ENCODE data around the gene DSG1. TPM values are rescaled to one million over a fixed set of nuclear protein-coding genes. Genes with fewer than 3 reads are reported as not detected.

Gene DSG1
- total and polyA plus RNA-seq, 2 of the 8 experiments (the other 6 are each of a cell fraction or from before 2014, with no cell fraction given) = 0.06 TPM; not detected in 1

GRCh38 chr18:31329787-31330438 is 12.0 kb downstream of the DSG1 start:
- Histone ChIP-seq H2AK5ac (ENCODE audit: low read depth, low read length) (no peak overlapping the region), H4K20me1 (replicated peaks in 1 of 2; ENCODE audit: control insufficient read depth in 1 of 2, insufficient read depth in 2 of 2, low read length in 2 of 2) (no peaks in the 10 kb centered on the region), H3K36me3 (ENCODE audit: control insufficient read depth in 2 of 4, insufficient read depth in 4 of 4, low read length in 3 of 4) (no peaks in the 10 kb centered on the region), H2BK120ac (replicated peaks; ENCODE audit: low read depth, low read length) (no peak overlapping the region), H3K18ac (ENCODE audit: extremely low read depth, low read length) (0 out of 2 replicates have a peak overlapping the region, but pooled peaks have one; percentile 34), H3K4me1 (replicated peaks in 1 of 4; ENCODE audit: control insufficient read depth in 3 of 4, insufficient read depth in 4 of 4, low read length in 3 of 4) (peaks cover 0 to 7% (median 4%) of the 10 kb centered on the region in 4 experiments; a peak in 3 of 7 replicates), H2BK20ac (ENCODE audit: low read length) (no peak overlapping the region), H3K27ac (ENCODE audit: low read depth, low read length) (no peak overlapping the region), H3K23me2 (ENCODE audit: low read depth, low read length) (no peaks in the 10 kb centered on the region; the same call in 1 of the 2 replicates), H3K79me1 (ENCODE audit: low read depth, low read length) (no peaks in the 10 kb centered on the region), H2BK15ac (ENCODE audit: low read length) (no peak overlapping the region), H3K56ac (replicated peaks; ENCODE audit: insufficient read length, low read depth, low read length) (no peak overlapping the region), H3K27me3 (replicated peaks in 1 of 4; ENCODE audit: control insufficient read depth in 3 of 4, extremely low read depth in 1 of 4, insufficient read depth in 3 of 4, low read length in 3 of 4) (no peaks in the 10 kb centered on the region), H2AFZ (ENCODE audit: low read length) (peak overlapping the region; percentile 78), H3K4me2 (ENCODE audit: insufficient read depth in 1 of 2, low read depth in 2 of 2, low read length in 2 of 2) (peak overlapping the region; percentile 59 to 78), H3K4me3 (ENCODE audit: extremely low read depth in 1 of 4, insufficient read depth in 2 of 4, low read depth in 3 of 4, low read length in 4 of 4) (peak overlapping the region in 1 of 4 experiments; percentile 35; a peak in 2 of 8 replicates), H3K14ac (ENCODE audit: insufficient read length) (no peak overlapping the region), H3K9me3 (ENCODE audit: insufficient read depth in 2 of 2, low read depth in 1 of 2, low read length in 1 of 2) (no peaks in the 10 kb centered on the region), H3K23ac (ENCODE audit: insufficient read length) (no peak overlapping the region), H4K5ac (ENCODE audit: insufficient read length, low read depth, low read length) (no peak overlapping the region), H3K79me2 (ENCODE audit: control insufficient read depth in 1 of 2, insufficient read depth in 2 of 2, low read length in 2 of 2) (no peaks in the 10 kb centered on the region), H2BK12ac (ENCODE audit: low read depth, low read length) (peak overlapping the region; percentile 62), H3K4ac (replicated peaks; ENCODE audit: insufficient read length, low read depth, low read length) (no peak overlapping the region), H2BK5ac (ENCODE audit: low read depth, low read length) (peak overlapping the region; percentile 8; the same call in 1 of the 2 replicates), H3K9ac (replicated peaks in 1 of 4; ENCODE audit: extremely low read depth in 1 of 4, low read depth in 3 of 4, low read length in 3 of 4) (no peak overlapping the region; a peak in 1 of 7 replicates), H4K91ac (replicated peaks; ENCODE audit: insufficient read length, low read length) (no peak overlapping the region), H4K8ac (ENCODE audit: extremely low read depth, insufficient read depth, low read length) (no peak overlapping the region)
- POLR2A ChIA-PET (ENCODE audit: partially characterized antibody) = no interaction called here
- CTCF ChIA-PET (ENCODE audit: partially characterized antibody) = interaction anchor here (1.1 kb wide), 1 partner anchor 17 kb away, joined by 4 read pairs; no protein-coding TSS in a partner anchor
- 25% methylated on average over 7 of the region's 7 CpGs; no CpG with 5 or more reads in 1 of the 2 experiments for WGBS, 2 experiments (ENCODE audit: extremely low coverage in 1 of 2, insufficient coverage in 1 of 2, insufficient read length in 1 of 2, insufficient replicate concordance in 2 of 2, low coverage in 1 of 2, low lambda C conversion rate in 2 of 2, missing lambda C conversion rate in 1 of 2)
- DNase-seq (ENCODE audit: low read depth in 1 of 2, low spot score in 2 of 2) (peak in 1 of 2 experiments; percentile 3), FAIRE-seq (peak; percentile 50)
- TF ChIP-seq PHF8 (conservative IDR thresholded peaks at IDR 0.05; ENCODE audit: low read depth, low read length) (no peak), RFX5 (IDR thresholded peaks at IDR 0.05; ENCODE audit: borderline replicate concordance, low read depth, low read length) (no peak), JUN (IDR thresholded peaks at IDR 0.05; ENCODE audit: low read depth, low read length) (no peak), BRCA1 (IDR thresholded peaks at IDR 0.05; ENCODE audit: low read depth, low read length) (no peak), BCL11A (IDR thresholded peaks at IDR 0.05; ENCODE audit: low read depth in 2 of 2, low read length in 2 of 2) (no peak), NRF1 (IDR thresholded peaks at IDR 0.05; ENCODE audit: low read depth, low read length) (no peak), CTBP2 (IDR thresholded peaks at IDR 0.05; ENCODE audit: borderline replicate concordance, insufficient read depth, insufficient read length, low read length) (no peak), SP1 (IDR thresholded peaks at IDR 0.05; ENCODE audit: low read depth, low read length) (no peak), EGR1 (IDR thresholded peaks at IDR 0.05; ENCODE audit: borderline replicate concordance, low read depth, low read length) (no peak), EZH2 (IDR thresholded peaks at IDR 0.05; ENCODE audit: low read depth, low read length, severe bottlenecking) (no peak), SIRT6 (IDR thresholded peaks at IDR 0.05; ENCODE audit: low read length) (no peak), RNF2 (IDR thresholded peaks at IDR 0.05; ENCODE audit: borderline replicate concordance, low read depth, low read length, missing control alignments, poor library complexity, severe bottlenecking) (no peak)
